Activated naive CD4-positive, alpha-beta T cell treated with anti-CD3 and anti-CD28 coated beads, Interleukin-2, amount 50 U/mL, for 24 hours (primary cell): ENCODE results near the gene RRAS.
A peak's percentile ranks its signal among the peaks of the same experiment; 100 is the strongest.

ENCODE experiments used
- H3K27ac Mint-ChIP-seq: one replicate; pipeline ENCODE4 v1.8.0; 2021; ENCODE audit warnings: mild to moderate bottlenecking, mixed read lengths
- H3K27me3 Mint-ChIP-seq: one replicate; pipeline ENCODE4 v1.8.0; 2021; ENCODE audit warnings: mixed read lengths
- H3K36me3 Mint-ChIP-seq: one replicate; pipeline ENCODE4 v1.8.0; 2021; ENCODE audit warnings: mixed read lengths
- H3K4me1 Mint-ChIP-seq: one replicate; pipeline ENCODE4 v1.8.0; 2021; ENCODE audit warnings: mixed read lengths
- H3K4me3 Mint-ChIP-seq: one replicate; pipeline ENCODE4 v1.8.0; 2021; ENCODE audit warnings: mild to moderate bottlenecking, mixed read lengths
- H3K9me3 Mint-ChIP-seq: one replicate; pipeline ENCODE4 v1.8.0; 2021; ENCODE audit warnings: mixed read lengths

RRAS gene

GRCh38 chr19:49596954-49597702 lies 42.8 kb downstream of the RRAS start:
- no peak overlapping the region for H3K27ac Mint-ChIP-seq
- no peaks in the 10 kb centered on the region for H3K27me3 Mint-ChIP-seq
- peaks cover 11% of the 10 kb centered on the region for H3K36me3 Mint-ChIP-seq
- peaks cover 38% of the 10 kb centered on the region for H3K4me1 Mint-ChIP-seq
- no peak overlapping the region for H3K4me3 Mint-ChIP-seq
- no peaks in the 10 kb centered on the region for H3K9me3 Mint-ChIP-seq

GRCh38 chr19:49596407-49596806 lies 43.5 kb downstream of the RRAS start:
- no peaks in the 10 kb centered on the region for H3K27me3 Mint-ChIP-seq
- no peak overlapping the region for H3K27ac Mint-ChIP-seq
- peaks cover 36% of the 10 kb centered on the region for H3K4me1 Mint-ChIP-seq
- H3K4me3 Mint-ChIP-seq, result no peak overlapping the region
- H3K9me3 Mint-ChIP-seq, result no peaks in the 10 kb centered on the region
- H3K36me3 Mint-ChIP-seq, result peaks cover 8% of the 10 kb centered on the region

GRCh38 chr19:49595819-49596404 lies 44.0 kb downstream of the RRAS start:
- Mint-ChIP-seq H3K9me3 (no peaks in the 10 kb centered on the region), H3K4me1 (peaks cover 33% of the 10 kb centered on the region), H3K36me3 (peaks cover 5% of the 10 kb centered on the region), H3K27ac (no peak overlapping the region), H3K27me3 (no peaks in the 10 kb centered on the region), H3K4me3 (no peak overlapping the region)

GRCh38 chr19:49594993-49595818 lies 44.7 kb downstream of the RRAS start:
- no peaks in the 10 kb centered on the region for H3K9me3 Mint-ChIP-seq
- peaks cover 29% of the 10 kb centered on the region for H3K4me1 Mint-ChIP-seq
- no peak overlapping the region for H3K4me3 Mint-ChIP-seq
- H3K27ac Mint-ChIP-seq, result no peak overlapping the region
- peaks cover 4% of the 10 kb centered on the region for H3K36me3 Mint-ChIP-seq
- no peaks in the 10 kb centered on the region for H3K27me3 Mint-ChIP-seq

- Mint-ChIP-seq H3K36me3 (peaks cover 4% of the 10 kb centered on the region), H3K27me3 (no peaks in the 10 kb centered on the region), H3K4me3 (peak overlapping the region; percentile 83), H3K9me3 (no peaks in the 10 kb centered on the region), H3K4me1 (peaks cover 33% of the 10 kb centered on the region), H3K27ac (peak overlapping the region; percentile 94)
These were observed 45.6 kb downstream of the RRAS start for GRCh38 chr19:49594157-49594992.

GRCh38 chr19:49593233-49594113 lies 46.5 kb downstream of the RRAS start:
- H3K36me3 Mint-ChIP-seq, result peaks cover 4% of the 10 kb centered on the region
- H3K9me3 Mint-ChIP-seq, result no peaks in the 10 kb centered on the region
- peak overlapping the region; percentile 94 for H3K27ac Mint-ChIP-seq
- H3K27me3 Mint-ChIP-seq, result no peaks in the 10 kb centered on the region
- H3K4me1 Mint-ChIP-seq, result peaks cover 38% of the 10 kb centered on the region
- H3K4me3 Mint-ChIP-seq, result peak overlapping the region; percentile 83

- Mint-ChIP-seq H3K27ac (peak overlapping the region; percentile 94), H3K27me3 (no peaks in the 10 kb centered on the region), H3K9me3 (no peaks in the 10 kb centered on the region), H3K36me3 (peaks cover 4% of the 10 kb centered on the region), H3K4me3 (peak overlapping the region; percentile 83), H3K4me1 (peaks cover 38% of the 10 kb centered on the region)
These were observed 47.3 kb downstream of the RRAS start for GRCh38 chr19:49592486-49593232.

GRCh38 chr19:49591731-49592485 lies 48.0 kb downstream of the RRAS start:
- H3K27me3 Mint-ChIP-seq, result no peaks in the 10 kb centered on the region
- peak overlapping the region; percentile 83 for H3K4me3 Mint-ChIP-seq
- H3K9me3 Mint-ChIP-seq, result no peaks in the 10 kb centered on the region
- H3K27ac Mint-ChIP-seq, result peak overlapping the region; percentile 17
- H3K4me1 Mint-ChIP-seq, result peaks cover 38% of the 10 kb centered on the region
- peaks cover 4% of the 10 kb centered on the region for H3K36me3 Mint-ChIP-seq

- Mint-ChIP-seq H3K4me3 (peak within 1 kb of the TSS; percentile 83), H3K4me1 (peaks cover 38% of the 10 kb centered on the region), H3K9me3 (no peaks in the 10 kb centered on the region), H3K36me3 (peaks cover 4% of the 10 kb centered on the region), H3K27me3 (no peaks in the 10 kb centered on the region), H3K27ac (peak within 1 kb of the TSS; percentile 94)
These were observed 48.8 kb downstream of the RRAS start, which contains the start of gene PRR12 for GRCh38 chr19:49590971-49591730. PRR12 (plus strand) TSS chr19:49591182; CDS start chr19:49591655, 473 bp downstream.

- Mint-ChIP-seq H3K4me3 (peak overlapping the region; percentile 83), H3K9me3 (no peaks in the 10 kb centered on the region), H3K27me3 (no peaks in the 10 kb centered on the region), H3K27ac (peak overlapping the region; percentile 94), H3K4me1 (peaks cover 38% of the 10 kb centered on the region), H3K36me3 (peaks cover 4% of the 10 kb centered on the region)
These were observed 49.6 kb downstream of the RRAS start for GRCh38 chr19:49590071-49590970.

- Mint-ChIP-seq H3K36me3 (peaks cover 4% of the 10 kb centered on the region), H3K9me3 (no peaks in the 10 kb centered on the region), H3K4me1 (peaks cover 37% of the 10 kb centered on the region), H3K27ac (peak overlapping the region; percentile 62), H3K27me3 (no peaks in the 10 kb centered on the region), H3K4me3 (no peak overlapping the region)
These were observed 50.4 kb downstream of the RRAS start for GRCh38 chr19:49589502-49589905.
